Fibroblast of mammary gland (primary cell): ENCODE data around the gene SP4.

Experiments used
- DNase-seq: peaks from one replicate; pipeline ENCODE4 v3.0.0-alpha.2; 2010; ENCODE audit warnings: low read depth
- H3K4me3 ChIP-seq: 2 replicates; pipeline ENCODE4 v1.5.1; 2011; ENCODE audit warnings: low read depth, mild to moderate bottlenecking, low read length, moderate library complexity; ENCODE audit not compliant: control insufficient read depth
- TF ChIP-seq, protein P1 (sequence below): conservative IDR thresholded peaks from 2 replicates; pipeline ENCODE4 v1.5.1; 2011; ENCODE audit warnings: low read depth, low read length, inconsistent platforms; ENCODE audit not compliant: control insufficient read depth, insufficient read depth

Gene SP4

DNA sequence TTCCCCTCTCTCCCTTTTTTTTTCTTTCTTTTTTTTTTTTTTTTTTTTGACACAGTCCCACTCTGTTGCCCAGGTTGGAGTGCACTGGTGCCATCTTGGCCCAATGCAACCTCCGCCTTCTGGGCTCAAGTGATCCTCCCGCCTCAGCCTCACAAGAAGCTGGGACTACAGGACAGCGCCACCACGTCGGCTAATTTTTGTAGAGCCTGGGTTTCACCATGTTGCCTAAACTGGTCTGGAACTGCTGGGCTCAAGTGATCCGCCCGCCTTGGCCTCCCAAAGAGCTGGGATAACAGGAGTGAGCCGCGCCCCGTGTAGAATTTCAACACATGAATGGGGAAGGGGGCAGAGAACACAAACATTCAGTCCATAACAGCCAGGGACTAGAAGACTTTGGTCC, 2.6 kb upstream of the SP4 start:
- TF ChIP-seq, protein P1, sequence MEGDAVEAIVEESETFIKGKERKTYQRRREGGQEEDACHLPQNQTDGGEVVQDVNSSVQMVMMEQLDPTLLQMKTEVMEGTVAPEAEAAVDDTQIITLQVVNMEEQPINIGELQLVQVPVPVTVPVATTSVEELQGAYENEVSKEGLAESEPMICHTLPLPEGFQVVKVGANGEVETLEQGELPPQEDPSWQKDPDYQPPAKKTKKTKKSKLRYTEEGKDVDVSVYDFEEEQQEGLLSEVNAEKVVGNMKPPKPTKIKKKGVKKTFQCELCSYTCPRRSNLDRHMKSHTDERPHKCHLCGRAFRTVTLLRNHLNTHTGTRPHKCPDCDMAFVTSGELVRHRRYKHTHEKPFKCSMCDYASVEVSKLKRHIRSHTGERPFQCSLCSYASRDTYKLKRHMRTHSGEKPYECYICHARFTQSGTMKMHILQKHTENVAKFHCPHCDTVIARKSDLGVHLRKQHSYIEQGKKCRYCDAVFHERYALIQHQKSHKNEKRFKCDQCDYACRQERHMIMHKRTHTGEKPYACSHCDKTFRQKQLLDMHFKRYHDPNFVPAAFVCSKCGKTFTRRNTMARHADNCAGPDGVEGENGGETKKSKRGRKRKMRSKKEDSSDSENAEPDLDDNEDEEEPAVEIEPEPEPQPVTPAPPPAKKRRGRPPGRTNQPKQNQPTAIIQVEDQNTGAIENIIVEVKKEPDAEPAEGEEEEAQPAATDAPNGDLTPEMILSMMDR = no peak
- H3K4me3 ChIP-seq = no peak overlapping the region
- no peak for DNase-seq

DNA sequence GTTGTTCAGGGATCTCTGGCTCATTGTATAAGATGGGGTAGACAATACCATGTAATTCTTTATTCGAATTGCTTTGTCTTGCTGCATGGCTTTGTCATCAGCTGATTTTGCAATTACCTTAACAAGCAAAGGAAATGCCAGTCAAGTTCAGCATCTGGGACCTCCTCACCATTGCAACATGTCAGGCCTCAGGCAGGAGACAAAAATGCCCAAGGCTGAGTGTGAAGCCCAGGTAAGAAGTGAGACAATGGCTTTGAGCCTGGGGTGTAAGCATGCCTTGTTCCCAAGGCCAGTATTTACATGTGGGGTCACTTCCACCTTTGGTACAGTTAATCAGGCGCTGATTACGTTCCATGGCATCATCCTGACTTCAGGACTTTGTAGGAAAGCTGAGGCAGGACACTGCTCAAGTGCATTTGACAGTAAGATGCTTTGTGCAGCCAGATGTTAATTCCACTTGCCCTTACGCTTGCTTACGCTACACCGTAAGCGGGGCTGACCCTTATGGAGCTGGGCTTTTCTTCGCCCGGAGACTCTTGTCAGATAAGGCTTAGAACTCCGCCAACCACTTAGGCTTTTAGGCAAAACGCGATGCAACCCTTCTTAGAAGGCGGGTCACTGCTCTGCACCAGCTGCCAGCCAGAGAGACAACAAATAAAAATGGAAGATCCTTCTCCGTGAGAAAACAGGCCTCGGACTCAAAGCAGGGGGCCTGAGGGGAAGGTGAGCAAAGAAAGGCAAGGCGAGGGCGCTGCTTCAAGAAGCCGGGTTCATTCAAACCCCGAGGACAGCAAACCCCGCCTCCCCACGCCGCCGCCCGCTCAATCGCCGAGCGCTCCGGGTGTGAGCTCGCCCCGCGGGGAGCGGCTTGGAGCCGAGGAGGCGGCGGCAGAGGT, 1.3 kb upstream of the SP4 start:
- peak; percentile 20 for DNase-seq
- peak overlapping the region; percentile 57 for H3K4me3 ChIP-seq
- TF ChIP-seq, protein P1 = no peak

DNA sequence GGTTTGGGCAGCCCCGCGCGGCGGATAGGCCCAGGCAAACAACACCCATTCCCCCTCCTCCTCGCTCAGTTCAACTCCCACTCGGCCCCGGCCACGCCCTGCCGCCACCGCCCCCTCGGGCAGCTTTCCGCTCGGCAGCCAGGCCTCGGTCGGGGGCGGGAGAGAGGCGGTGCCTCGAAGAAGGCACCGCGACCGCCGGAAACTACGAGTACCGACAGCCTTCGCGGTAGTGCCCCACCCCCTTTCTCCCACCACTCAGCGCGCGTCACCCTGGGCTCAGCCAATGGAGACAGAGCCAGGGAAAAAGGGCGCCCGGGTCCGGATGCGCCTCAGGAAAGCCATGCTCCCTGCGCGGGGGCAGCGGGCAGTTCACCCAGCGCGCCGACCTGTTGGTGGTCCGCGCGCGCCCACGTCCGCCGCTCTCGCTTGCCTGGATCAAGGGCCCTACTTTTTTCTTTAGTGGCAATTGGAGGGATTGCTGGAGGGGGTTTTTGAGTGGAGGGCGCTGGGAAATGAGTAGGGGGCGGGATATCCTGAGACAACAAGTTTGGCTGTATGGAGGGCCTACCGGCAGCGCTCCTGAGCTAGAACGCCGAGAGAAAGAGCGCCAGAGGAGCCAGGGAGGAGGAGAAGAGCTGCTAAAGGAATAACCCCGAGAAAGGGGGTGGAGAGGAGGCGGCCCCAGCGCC, 557 bp upstream of the SP4 start:
- DNase-seq = peak; percentile 96
- peak overlapping the region; percentile 89 for H3K4me3 ChIP-seq
- TF ChIP-seq, protein P1 = no peak

DNA sequence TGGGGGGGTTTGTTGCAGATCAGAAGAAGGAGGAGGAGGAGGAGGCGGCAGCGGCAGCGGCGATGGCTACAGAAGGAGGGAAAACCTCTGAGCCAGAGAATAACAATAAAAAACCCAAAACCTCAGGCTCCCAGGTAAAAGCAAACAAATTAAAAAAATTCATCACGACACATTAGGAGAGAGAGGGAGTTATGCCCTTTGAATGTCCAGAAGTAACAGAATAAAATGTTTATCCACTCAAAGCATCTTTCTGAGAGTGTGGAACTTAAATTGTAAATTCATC, 717 bp downstream of the SP4 start:
- TF ChIP-seq, protein P1 = no peak
- H3K4me3 ChIP-seq = peak overlapping the region; percentile 73
- DNase-seq = no peak

DNA sequence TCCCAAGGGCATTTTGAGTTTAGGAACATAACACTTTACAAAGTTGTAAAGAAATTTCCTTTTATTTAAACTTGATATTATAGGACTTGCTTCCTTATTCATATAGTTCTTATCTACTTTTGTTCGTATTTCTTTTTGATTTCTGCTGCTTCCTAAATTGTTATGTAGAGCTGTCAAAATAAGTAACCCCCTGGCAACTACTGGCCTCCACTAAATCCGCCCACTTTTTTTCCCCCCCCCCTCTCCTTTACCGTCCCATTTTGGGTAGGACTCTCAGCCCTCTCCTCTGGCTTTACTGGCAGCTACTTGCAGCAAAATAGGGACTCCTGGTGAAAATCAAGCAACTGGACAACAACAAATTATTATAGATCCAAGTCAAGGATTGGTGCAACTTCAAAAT, 1.1 kb downstream of the SP4 start:
- peak overlapping the region; percentile 73 for H3K4me3 ChIP-seq
- DNase-seq = no peak
- TF ChIP-seq, protein P1 = no peak

DNA sequence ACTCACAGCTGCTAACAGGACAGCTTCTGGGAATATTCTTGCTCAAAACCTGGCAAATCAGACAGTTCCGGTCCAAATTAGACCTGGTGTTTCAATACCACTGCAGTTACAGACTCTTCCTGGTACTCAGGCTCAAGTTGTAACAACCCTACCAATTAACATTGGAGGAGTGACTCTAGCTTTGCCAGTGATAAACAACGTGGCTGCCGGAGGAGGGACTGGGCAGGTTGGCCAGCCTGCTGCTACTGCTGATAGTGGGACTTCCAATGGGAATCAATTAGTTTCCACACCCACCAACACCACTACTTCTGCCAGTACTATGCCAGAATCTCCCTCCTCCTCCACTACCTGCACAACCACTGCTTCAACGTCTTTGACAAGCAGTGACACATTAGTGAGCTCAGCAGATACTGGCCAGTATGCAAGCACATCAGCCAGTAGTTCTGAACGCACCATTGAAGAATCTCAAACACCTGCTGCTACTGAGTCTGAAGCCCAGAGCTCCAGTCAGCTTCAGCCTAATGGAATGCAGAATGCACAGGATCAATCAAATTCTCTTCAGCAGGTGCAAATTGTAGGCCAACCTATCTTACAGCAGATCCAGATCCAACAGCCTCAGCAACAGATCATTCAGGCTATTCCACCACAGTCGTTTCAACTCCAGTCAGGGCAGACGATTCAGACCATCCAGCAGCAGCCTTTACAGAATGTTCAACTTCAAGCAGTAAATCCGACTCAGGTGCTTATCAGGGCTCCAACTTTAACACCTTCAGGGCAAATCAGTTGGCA, 2.1 kb downstream of the SP4 start:
- H3K4me3 ChIP-seq = no peak overlapping the region
- no peak for DNase-seq
- TF ChIP-seq, protein P1 = no peak
